ENCODE measurements around the gene CCDC148.

DNA sequence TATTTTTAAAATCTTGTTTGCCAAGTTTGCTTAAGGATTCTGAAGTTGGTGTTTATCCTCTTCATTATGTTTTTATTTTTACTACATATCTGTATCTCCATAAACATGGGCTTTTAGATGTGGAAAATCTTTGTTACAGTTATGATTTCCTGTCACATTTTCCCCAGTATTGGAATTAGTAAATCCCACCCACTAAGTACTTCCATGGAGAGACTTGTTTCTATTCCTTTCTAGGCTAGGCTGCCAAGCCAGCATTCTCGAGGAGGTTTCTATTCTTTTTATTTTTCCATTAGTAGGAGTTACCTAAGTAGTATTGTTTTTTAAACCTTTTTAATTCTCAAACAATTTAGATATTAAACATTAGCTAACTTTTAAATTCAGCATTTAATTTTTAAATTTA is 22.3 kb upstream of the CCDC148 start:
- TF ChIP-seq, protein P1, sequence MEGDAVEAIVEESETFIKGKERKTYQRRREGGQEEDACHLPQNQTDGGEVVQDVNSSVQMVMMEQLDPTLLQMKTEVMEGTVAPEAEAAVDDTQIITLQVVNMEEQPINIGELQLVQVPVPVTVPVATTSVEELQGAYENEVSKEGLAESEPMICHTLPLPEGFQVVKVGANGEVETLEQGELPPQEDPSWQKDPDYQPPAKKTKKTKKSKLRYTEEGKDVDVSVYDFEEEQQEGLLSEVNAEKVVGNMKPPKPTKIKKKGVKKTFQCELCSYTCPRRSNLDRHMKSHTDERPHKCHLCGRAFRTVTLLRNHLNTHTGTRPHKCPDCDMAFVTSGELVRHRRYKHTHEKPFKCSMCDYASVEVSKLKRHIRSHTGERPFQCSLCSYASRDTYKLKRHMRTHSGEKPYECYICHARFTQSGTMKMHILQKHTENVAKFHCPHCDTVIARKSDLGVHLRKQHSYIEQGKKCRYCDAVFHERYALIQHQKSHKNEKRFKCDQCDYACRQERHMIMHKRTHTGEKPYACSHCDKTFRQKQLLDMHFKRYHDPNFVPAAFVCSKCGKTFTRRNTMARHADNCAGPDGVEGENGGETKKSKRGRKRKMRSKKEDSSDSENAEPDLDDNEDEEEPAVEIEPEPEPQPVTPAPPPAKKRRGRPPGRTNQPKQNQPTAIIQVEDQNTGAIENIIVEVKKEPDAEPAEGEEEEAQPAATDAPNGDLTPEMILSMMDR (IDR thresholded peaks at IDR 0.05; ENCODE audit: low read length): no peak
- TF ChIP-seq EZH2 (IDR thresholded peaks at IDR 0.05; ENCODE audit: borderline replicate concordance, low read length): no peak
